H1 (cell line): ENCODE results near the gene CNTN5. TPM values are rescaled to one million over a fixed set of nuclear protein-coding genes. Genes with fewer than 3 reads are reported as not detected.

ENCODE experiments used
- CEBPB ChIP-seq: IDR thresholded peaks from 2 replicates; pipeline ENCODE4 v1.6.1; 2012; ENCODE audit warnings: low read depth, low read length
- EZH2 ChIP-seq: fragments of 200-600 bp; sonication (generic); IDR thresholded peaks from 2 replicates; pipeline ENCODE4 v1.7.1; 2012; ENCODE audit warnings: low read depth, mild to moderate bottlenecking, moderate library complexity, low read length, inconsistent platforms; ENCODE audit not compliant: severe bottlenecking
- POLR2AphosphoS5 ChIP-seq: IDR thresholded peaks from 2 replicates; pipeline ENCODE4 v1.6.1; 2011; ENCODE audit warnings: low read depth, low read length
- SP2 ChIP-seq: IDR thresholded peaks from 2 replicates; pipeline ENCODE4 v1.6.1; 2012; ENCODE audit warnings: mild to moderate bottlenecking, low read length, inconsistent platforms
- ZNF274 ChIP-seq: IDR thresholded peaks from 2 replicates; pipeline ENCODE4 v1.7.0; 2012; ENCODE audit warnings: low read length, borderline replicate concordance; ENCODE audit errors: extremely low read depth
- polyA plus RNA-seq, 7 experiments: library from polyadenylated mRNA; depleted of rRNA in 3 of 7; stranded (reverse) in 5 of 7; unstranded in 2 of 7; fragments of >200 nt in 5 of 7; fragments of 200-250 nt in 2 of 7; gene quantifications; 1 replicate in 5 of 7; 2 replicates in 1 of 7; 4 replicates in 1 of 7; pipeline versions ENCODE4 v1.2.1 to v1.2.3, GENCODE V29; 2011 to 2013; ENCODE audit warnings: missing spikeins in 2 of 7, mixed read lengths in 2 of 7
- total RNA-seq: library from RNA; stranded (reverse); fragmentation: NEBNext Ultra II Directional; extraction: Animal tissue kit (Norgen Biotek cat#: 25700); gene quantifications from 2 replicates; pipeline ENCODE4 v1.2.1, GENCODE V29; 2021
- TF ChIP-seq, protein P1 (sequence below): fragments of 300-600 bp; sonication (generic); IDR thresholded peaks from 2 replicates; pipeline ENCODE4 v1.7.1; 2012; ENCODE audit warnings: low read length, moderate library complexity, mild to moderate bottlenecking, inconsistent platforms; ENCODE audit not compliant: insufficient replicate concordance
- TF ChIP-seq, protein P2 (sequence below): IDR thresholded peaks from 2 replicates; pipeline ENCODE4 v1.6.1; 2012; ENCODE audit warnings: inconsistent platforms

CNTN5 gene
- total and polyA plus RNA-seq, 2 of the 8 experiments (the other 6 are each of a cell fraction or from before 2014, with no cell fraction given) = not detected

DNA sequence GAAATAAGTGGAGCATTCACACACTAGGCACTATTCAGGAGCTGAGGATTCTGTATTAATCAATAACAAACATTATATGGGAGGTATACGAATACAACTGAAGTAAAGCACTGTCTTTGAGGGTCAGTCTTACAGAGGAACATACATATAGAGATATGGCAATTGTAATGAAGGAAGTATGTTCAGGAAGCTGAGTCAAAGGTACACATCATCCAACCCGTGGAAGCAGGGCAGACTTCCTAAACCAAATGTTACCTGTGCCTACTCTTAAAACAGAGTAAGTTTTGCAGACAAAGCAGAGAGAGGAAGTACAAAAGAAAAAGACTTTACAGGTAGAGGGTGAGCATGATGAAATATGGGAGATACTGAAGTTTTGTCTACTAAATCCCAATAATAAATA, 1185.2 kb downstream of the CNTN5 start (continued):
- TF ChIP-seq, protein P1, sequence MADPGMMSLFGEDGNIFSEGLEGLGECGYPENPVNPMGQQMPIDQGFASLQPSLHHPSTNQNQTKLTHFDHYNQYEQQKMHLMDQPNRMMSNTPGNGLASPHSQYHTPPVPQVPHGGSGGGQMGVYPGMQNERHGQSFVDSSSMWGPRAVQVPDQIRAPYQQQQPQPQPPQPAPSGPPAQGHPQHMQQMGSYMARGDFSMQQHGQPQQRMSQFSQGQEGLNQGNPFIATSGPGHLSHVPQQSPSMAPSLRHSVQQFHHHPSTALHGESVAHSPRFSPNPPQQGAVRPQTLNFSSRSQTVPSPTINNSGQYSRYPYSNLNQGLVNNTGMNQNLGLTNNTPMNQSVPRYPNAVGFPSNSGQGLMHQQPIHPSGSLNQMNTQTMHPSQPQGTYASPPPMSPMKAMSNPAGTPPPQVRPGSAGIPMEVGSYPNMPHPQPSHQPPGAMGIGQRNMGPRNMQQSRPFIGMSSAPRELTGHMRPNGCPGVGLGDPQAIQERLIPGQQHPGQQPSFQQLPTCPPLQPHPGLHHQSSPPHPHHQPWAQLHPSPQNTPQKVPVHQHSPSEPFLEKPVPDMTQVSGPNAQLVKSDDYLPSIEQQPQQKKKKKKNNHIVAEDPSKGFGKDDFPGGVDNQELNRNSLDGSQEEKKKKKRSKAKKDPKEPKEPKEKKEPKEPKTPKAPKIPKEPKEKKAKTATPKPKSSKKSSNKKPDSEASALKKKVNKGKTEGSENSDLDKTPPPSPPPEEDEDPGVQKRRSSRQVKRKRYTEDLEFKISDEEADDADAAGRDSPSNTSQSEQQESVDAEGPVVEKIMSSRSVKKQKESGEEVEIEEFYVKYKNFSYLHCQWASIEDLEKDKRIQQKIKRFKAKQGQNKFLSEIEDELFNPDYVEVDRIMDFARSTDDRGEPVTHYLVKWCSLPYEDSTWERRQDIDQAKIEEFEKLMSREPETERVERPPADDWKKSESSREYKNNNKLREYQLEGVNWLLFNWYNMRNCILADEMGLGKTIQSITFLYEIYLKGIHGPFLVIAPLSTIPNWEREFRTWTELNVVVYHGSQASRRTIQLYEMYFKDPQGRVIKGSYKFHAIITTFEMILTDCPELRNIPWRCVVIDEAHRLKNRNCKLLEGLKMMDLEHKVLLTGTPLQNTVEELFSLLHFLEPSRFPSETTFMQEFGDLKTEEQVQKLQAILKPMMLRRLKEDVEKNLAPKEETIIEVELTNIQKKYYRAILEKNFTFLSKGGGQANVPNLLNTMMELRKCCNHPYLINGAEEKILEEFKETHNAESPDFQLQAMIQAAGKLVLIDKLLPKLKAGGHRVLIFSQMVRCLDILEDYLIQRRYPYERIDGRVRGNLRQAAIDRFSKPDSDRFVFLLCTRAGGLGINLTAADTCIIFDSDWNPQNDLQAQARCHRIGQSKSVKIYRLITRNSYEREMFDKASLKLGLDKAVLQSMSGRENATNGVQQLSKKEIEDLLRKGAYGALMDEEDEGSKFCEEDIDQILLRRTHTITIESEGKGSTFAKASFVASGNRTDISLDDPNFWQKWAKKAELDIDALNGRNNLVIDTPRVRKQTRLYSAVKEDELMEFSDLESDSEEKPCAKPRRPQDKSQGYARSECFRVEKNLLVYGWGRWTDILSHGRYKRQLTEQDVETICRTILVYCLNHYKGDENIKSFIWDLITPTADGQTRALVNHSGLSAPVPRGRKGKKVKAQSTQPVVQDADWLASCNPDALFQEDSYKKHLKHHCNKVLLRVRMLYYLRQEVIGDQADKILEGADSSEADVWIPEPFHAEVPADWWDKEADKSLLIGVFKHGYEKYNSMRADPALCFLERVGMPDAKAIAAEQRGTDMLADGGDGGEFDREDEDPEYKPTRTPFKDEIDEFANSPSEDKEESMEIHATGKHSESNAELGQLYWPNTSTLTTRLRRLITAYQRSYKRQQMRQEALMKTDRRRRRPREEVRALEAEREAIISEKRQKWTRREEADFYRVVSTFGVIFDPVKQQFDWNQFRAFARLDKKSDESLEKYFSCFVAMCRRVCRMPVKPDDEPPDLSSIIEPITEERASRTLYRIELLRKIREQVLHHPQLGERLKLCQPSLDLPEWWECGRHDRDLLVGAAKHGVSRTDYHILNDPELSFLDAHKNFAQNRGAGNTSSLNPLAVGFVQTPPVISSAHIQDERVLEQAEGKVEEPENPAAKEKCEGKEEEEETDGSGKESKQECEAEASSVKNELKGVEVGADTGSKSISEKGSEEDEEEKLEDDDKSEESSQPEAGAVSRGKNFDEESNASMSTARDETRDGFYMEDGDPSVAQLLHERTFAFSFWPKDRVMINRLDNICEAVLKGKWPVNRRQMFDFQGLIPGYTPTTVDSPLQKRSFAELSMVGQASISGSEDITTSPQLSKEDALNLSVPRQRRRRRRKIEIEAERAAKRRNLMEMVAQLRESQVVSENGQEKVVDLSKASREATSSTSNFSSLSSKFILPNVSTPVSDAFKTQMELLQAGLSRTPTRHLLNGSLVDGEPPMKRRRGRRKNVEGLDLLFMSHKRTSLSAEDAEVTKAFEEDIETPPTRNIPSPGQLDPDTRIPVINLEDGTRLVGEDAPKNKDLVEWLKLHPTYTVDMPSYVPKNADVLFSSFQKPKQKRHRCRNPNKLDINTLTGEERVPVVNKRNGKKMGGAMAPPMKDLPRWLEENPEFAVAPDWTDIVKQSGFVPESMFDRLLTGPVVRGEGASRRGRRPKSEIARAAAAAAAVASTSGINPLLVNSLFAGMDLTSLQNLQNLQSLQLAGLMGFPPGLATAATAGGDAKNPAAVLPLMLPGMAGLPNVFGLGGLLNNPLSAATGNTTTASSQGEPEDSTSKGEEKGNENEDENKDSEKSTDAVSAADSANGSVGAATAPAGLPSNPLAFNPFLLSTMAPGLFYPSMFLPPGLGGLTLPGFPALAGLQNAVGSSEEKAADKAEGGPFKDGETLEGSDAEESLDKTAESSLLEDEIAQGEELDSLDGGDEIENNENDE = no peak
- TF ChIP-seq SP2 (no peak), EZH2 (no peak), ZNF274 (no peak), CEBPB (no peak), POLR2AphosphoS5 (no peak)
- TF ChIP-seq, protein P2, sequence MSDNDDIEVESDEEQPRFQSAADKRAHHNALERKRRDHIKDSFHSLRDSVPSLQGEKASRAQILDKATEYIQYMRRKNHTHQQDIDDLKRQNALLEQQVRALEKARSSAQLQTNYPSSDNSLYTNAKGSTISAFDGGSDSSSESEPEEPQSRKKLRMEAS = no peak
- TF ChIP-seq, all 59 proteins: peak for 0
